Measurements from ENCODE around the gene NDUFAF3.

Gene NDUFAF3

GRCh38 chr3:49030321-49030720 lies 8.4 kb downstream of the NDUFAF3 start:
- TF ChIP-seq CTCF (conservative IDR thresholded peaks at IDR 0.05; ENCODE audit: low read length): no peak

GRCh38 chr3:49032646-49033304 lies 10.9 kb downstream of the NDUFAF3 start:
- TF ChIP-seq CTCF (conservative IDR thresholded peaks at IDR 0.05; ENCODE audit: low read length): no peak
- H3K4me3 ChIP-seq (ENCODE audit: low read length): no peak overlapping the region
- no peak for DNase-seq (ENCODE audit: low read depth)

More at GRCh38 chr3:49030321-49030720, 8.4 kb downstream of the NDUFAF3 start:
- no peak overlapping the region for H3K4me3 ChIP-seq (ENCODE audit: low read length)
- DNase-seq (ENCODE audit: low read depth): no peak

GRCh38 chr3:49034650-49035049 lies 12.7 kb downstream of the NDUFAF3 start:
- no peak overlapping the region for H3K4me3 ChIP-seq (ENCODE audit: low read length)
- DNase-seq (ENCODE audit: low read depth): no peak
- no peak for TF ChIP-seq CTCF (conservative IDR thresholded peaks at IDR 0.05; ENCODE audit: low read length)

- no peak for TF ChIP-seq CTCF (conservative IDR thresholded peaks at IDR 0.05; ENCODE audit: low read length)
- DNase-seq (ENCODE audit: low read depth): no peak
- no peak overlapping the region for H3K4me3 ChIP-seq (ENCODE audit: low read length)
Observed at GRCh38 chr3:49035281-49035680, 13.4 kb downstream of the NDUFAF3 start.

GRCh38 chr3:49053543-49053942 lies 31.6 kb downstream of the NDUFAF3 start:
- H3K4me3 ChIP-seq (ENCODE audit: low read length): no peak overlapping the region
- no peak for DNase-seq (ENCODE audit: low read depth)
- no peak for TF ChIP-seq CTCF (conservative IDR thresholded peaks at IDR 0.05; ENCODE audit: low read length)

- TF ChIP-seq CTCF (conservative IDR thresholded peaks at IDR 0.05; ENCODE audit: low read length): no peak
- no peak for DNase-seq (ENCODE audit: low read depth)
- H3K4me3 ChIP-seq (ENCODE audit: low read length): no peak overlapping the region
Observed at GRCh38 chr3:49054344-49054862, 32.5 kb downstream of the NDUFAF3 start.

GRCh38 chr3:49057268-49057667 lies 35.3 kb downstream of the NDUFAF3 start:
- no peak for TF ChIP-seq CTCF (conservative IDR thresholded peaks at IDR 0.05; ENCODE audit: low read length)
- no peak overlapping the region for H3K4me3 ChIP-seq (ENCODE audit: low read length)

More at GRCh38 chr3:49057268-49057667, 35.3 kb downstream of the NDUFAF3 start:
- DNase-seq (ENCODE audit: low read depth): no peak

Data from AG10803 (cell line).